RWPE2 (cell line): Measurements from ENCODE around the gene ZMYM2.

Experiments used
- ATAC-seq: fragments of 200-7000 bp; cut with Tn5 transposase; 3 replicates; pipeline ENCODE4 v1.9.1; 2021; ENCODE audit warnings: low read depth
- DNase-seq: peaks from one replicate; pipeline ENCODE4 v3.0.0-alpha.2; 2020; ENCODE audit warnings: low spot score
- H3K27ac ChIP-seq: fragments of 450-650 bp; 2 replicates; pipeline ENCODE4 v1.5.1; 2017; ENCODE audit warnings: mild to moderate bottlenecking; ENCODE audit not compliant: poor library complexity, severe bottlenecking
- H3K27me3 ChIP-seq: fragments of 250-450 bp; sonication (Bioruptor Pico); 2 replicates; pipeline ENCODE4 v1.5.1; 2021; ENCODE audit warnings: mild to moderate bottlenecking, moderate library complexity; ENCODE audit not compliant: insufficient read depth, poor library complexity, severe bottlenecking
- H3K36me3 ChIP-seq: fragments of 250-450 bp; sonication (Bioruptor Pico); 2 replicates; pipeline ENCODE4 v1.5.1; 2020; ENCODE audit warnings: low read depth, mild to moderate bottlenecking, moderate library complexity
- H3K4me1 ChIP-seq: fragments of 250-450 bp; sonication (Bioruptor Pico); 2 replicates; pipeline ENCODE4 v1.5.1; 2021; ENCODE audit warnings: mild to moderate bottlenecking, moderate library complexity; ENCODE audit not compliant: insufficient read depth, poor library complexity, severe bottlenecking
- H3K4me3 ChIP-seq: fragments of 250-450 bp; sonication (Bioruptor Pico); 2 replicates; pipeline ENCODE4 v1.5.1; 2021; ENCODE audit warnings: mild to moderate bottlenecking, moderate library complexity; ENCODE audit not compliant: severe bottlenecking
- H3K9me3 ChIP-seq: fragments of 250-450 bp; sonication (Bioruptor Pico); 2 replicates; pipeline ENCODE4 v1.5.1; 2021; ENCODE audit warnings: mild to moderate bottlenecking, moderate library complexity; ENCODE audit not compliant: severe bottlenecking
- CTCF ChIP-seq: fragments of 450-650 bp; IDR thresholded peaks from one replicate; pipeline ENCODE4 v1.5.1; 2017; ENCODE audit warnings: mild to moderate bottlenecking, moderate library complexity; ENCODE audit not compliant: poor library complexity, severe bottlenecking

The ZMYM2 gene

GRCh38 chr13:20102525-20103180, 144.1 kb downstream of the ZMYM2 start:
- DNase-seq: no peak
- H3K4me3 ChIP-seq: no peak overlapping the region
- no peaks in the 10 kb centered on the region for H3K27me3 ChIP-seq
- H3K27ac ChIP-seq: no peak overlapping the region
- no peaks in the 10 kb centered on the region for H3K36me3 ChIP-seq
- H3K4me1 ChIP-seq: no peaks in the 10 kb centered on the region
- ATAC-seq: no peak
- no peak for TF ChIP-seq CTCF
- no peaks in the 10 kb centered on the region for H3K9me3 ChIP-seq

GRCh38 chr13:20105161-20105689, 146.7 kb downstream of the ZMYM2 start:
- ATAC-seq (no peak), DNase-seq (no peak)
- H3K36me3 ChIP-seq: no peaks in the 10 kb centered on the region
- no peaks in the 10 kb centered on the region for H3K4me1 ChIP-seq
- no peak overlapping the region for H3K27ac ChIP-seq
- H3K9me3 ChIP-seq: no peaks in the 10 kb centered on the region
- no peak for TF ChIP-seq CTCF
- no peaks in the 10 kb centered on the region for H3K27me3 ChIP-seq
- no peak overlapping the region for H3K4me3 ChIP-seq

- ATAC-seq: no peak
- no peaks in the 10 kb centered on the region for H3K36me3 ChIP-seq
- TF ChIP-seq CTCF: no peak
Observed at GRCh38 chr13:20106742-20107141, 148.2 kb downstream of the ZMYM2 start.

GRCh38 chr13:20109037-20109436, 150.5 kb downstream of the ZMYM2 start:
- Histone ChIP-seq H3K4me3 (no peak overlapping the region), H3K36me3 (no peaks in the 10 kb centered on the region), H3K27me3 (no peaks in the 10 kb centered on the region), H3K27ac (no peak overlapping the region), H3K4me1 (no peaks in the 10 kb centered on the region), H3K9me3 (no peaks in the 10 kb centered on the region)
- DNase-seq (no peak), ATAC-seq (no peak)
- TF ChIP-seq CTCF: no peak

More at GRCh38 chr13:20106742-20107141, 148.2 kb downstream of the ZMYM2 start:
- H3K4me3 ChIP-seq: no peak overlapping the region
- no peaks in the 10 kb centered on the region for H3K27me3 ChIP-seq
- no peaks in the 10 kb centered on the region for H3K9me3 ChIP-seq
- no peak for DNase-seq
- H3K27ac ChIP-seq: no peak overlapping the region
- H3K4me1 ChIP-seq: no peaks in the 10 kb centered on the region

GRCh38 chr13:20114066-20114610, 155.6 kb downstream of the ZMYM2 start:
- H3K9me3 ChIP-seq: no peaks in the 10 kb centered on the region
- DNase-seq (no peak), ATAC-seq (no peak)
- no peaks in the 10 kb centered on the region for H3K27me3 ChIP-seq
- TF ChIP-seq CTCF: no peak
- H3K4me3 ChIP-seq: no peak overlapping the region
- H3K4me1 ChIP-seq: no peaks in the 10 kb centered on the region
- no peak overlapping the region for H3K27ac ChIP-seq
- no peaks in the 10 kb centered on the region for H3K36me3 ChIP-seq
